ENCODE results near the gene JCAD.
A peak's percentile ranks its signal among the peaks of the same experiment; 100 is the strongest.

JCAD gene

DNA sequence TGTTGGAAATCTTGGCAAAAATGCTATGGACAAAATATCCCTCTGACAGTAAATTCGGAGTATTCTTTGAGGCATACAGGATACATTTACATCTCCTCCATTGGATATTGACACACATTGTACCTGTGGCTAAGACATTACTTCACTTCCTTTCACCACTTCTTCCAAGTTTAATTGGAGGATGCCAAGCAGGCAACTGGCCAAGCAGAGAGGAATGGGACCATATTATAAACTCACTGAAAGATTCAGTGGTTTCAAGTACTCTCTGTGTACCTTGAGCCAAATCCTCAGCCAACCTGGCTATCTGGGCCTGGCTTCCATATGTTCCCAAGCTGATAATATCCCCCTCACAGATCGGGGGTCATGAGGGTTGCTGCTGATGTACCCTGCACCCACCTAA, 14.7 kb upstream of the JCAD start:
- no peak for DNase-seq (ENCODE audit: low spot score)

DNA sequence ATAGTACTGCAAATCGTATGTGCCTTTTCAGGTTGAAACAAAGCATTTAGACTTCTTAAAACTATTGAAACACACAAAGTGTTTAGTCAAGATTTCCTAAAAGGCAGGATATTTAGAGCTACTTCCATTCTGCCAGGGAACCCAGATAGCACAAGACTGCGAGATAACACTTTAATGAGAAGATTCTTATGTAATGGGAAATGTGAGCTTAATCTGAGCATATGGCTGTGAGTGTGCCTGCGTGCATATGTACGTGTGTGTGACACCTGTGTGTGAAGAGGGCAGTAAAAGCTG, 14.3 kb upstream of the JCAD start:
- no peak for DNase-seq (ENCODE audit: low spot score)

DNA sequence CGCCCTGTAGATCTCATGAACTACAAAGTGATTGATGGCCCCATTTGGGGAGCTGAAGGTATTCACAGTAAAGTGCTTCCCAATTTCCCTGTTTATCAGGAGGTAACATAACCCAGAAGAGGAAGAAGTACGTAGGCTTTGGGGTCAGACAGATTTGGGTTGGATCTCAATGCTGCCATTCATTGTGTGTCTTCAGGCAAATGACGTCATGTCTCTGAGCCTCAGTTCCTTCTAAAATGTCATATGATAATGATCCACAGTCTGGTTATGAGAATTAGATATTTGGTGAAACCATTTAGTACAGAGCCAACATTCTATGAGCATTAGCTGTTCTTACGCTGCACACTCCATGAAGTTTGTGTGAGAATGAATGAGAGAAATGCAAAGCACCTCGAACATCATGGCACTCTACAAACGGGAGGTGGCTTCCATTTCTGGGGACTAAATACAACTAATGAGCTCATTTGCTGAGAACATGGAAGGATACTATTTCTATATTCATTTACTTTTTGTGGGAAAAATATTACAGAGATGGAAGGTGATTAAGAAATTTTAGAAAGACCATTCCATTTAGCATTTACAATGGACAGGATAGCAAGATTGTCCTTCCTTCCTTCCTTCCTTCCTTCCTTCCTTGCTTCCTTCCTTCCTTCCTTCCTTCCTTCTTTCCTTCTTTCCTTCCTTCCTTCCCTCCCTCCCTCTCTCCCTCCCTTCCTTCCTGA, 13.8 kb upstream of the JCAD start:
- no peak for DNase-seq (ENCODE audit: low spot score)

DNA sequence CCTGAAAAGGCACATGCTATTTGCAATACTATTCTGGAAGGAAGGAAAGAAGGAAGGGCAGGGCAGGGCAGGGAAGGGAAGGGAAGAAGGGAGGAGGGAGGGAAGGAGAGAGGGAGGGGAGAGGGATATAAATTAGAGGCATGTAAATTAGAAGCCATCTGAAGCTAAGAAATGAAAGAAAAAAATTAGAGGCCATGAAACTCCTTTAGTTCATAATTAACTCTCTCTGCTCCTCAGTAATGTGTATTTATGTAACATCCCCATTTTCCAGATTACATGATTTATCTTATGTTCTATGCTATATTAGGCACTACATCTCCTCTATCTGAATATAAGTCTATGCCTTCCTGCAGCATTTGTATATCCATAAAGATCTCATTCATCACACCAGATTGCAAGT, 12.7 kb upstream of the JCAD start:
- no peak for DNase-seq (ENCODE audit: low spot score)

DNA sequence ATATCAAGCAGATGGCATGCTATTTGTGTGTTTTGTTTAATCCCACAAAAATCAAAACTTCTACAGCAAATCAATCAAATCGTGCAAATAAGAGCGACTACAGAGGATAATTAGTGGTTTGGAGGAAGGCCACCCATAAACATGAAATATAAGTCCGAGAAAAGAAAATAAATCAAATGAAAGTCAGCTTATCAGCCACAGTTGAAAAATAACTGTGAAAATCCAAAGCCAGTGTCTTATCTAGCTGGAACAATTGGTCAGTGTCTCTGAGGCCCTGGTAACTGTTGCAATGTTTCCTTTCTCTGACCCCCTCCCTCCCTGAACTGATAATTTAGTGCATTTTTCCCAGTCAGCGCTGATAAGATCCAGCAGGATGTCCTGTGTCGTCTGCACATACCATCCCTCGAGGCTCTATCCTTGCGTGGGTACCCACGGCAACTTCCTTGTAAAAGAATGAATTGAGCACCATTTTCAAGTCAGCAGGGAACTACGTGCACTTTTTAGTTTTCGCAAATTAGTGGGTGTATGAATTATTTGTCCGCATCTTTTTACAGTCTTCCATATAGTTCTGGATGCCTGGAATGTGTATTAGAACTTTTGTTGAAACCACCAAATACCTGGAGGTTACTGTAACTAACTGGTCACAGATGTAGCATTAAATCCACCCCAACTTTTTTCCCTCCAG, 10.8 kb upstream of the JCAD start:
- no peak for DNase-seq (ENCODE audit: low spot score)

DNA sequence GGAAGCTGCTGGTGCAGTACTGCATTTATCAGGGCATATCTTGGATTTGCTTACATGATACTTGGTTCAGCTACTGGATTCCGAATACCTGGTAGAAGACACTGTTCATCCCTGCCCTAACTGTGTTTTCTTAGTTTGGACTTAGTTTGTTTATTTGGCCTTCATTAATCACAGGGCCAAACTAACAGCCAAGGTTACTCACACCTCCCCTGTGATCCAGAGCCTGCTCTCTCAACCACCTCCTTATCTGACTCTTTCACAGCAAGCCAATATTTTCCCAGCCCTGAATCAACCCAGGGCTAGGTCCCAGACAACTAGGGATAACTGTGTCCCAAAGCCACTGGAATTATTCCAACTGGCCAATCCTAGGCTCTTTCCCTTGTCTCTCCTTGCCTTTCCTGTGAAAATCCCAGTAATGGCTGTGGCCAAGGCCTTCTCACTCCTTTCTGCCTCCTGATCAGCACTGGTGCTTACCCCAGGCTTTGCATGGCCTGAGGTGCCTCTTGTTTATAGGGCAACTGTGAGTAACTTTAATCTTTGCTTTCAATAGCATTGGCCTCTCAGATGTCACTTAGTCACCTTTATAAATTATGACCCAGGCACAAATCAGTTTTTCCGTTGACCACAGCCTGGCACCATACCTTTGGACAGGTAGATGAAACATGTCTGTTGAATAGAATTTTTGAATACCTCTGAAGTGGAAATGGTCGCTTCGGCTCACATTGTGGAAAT, 9.3 kb upstream of the JCAD start:
- no peak for DNase-seq (ENCODE audit: low spot score)

DNA sequence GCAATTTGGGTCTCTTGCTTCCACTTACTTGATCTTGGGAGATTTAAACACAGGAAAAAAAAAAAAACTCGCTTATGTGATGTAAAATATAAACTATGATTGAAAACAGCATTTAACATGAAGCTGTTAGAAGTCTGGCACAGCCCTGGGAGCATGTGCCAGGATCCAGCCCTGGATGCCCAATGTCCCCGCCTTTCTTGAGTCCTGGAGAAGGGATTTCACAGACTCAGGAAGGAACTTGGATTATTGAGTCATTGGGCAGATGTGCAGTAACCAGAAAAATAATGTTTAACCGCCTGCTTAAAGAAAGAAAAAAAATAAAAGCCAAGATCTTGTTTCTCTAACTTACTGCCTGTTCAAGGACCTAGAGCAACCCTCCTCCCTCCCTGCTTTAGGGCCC, 3.7 kb upstream of the JCAD start:
- DNase-seq (ENCODE audit: low spot score), result no peak

DNA sequence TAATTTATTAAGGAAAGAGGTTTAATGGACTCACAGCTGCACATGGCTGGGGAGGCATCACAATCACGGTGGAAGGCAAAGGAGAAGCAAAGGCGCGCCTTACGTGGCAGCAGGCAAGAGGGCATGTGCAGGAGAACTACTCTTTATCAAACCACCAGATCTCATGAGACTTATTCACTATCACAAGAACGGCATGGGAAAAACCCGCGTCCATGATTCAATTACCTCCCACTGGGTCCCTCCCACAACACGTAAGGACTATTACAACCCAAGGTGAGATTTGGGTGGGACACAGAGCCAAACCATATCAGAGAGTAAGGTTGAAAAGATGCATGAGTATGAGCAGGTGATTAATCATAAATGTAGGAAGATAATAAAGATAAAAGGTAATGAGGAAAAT, 3.2 kb upstream of the JCAD start:
- DNase-seq (ENCODE audit: low spot score), result no peak

DNA sequence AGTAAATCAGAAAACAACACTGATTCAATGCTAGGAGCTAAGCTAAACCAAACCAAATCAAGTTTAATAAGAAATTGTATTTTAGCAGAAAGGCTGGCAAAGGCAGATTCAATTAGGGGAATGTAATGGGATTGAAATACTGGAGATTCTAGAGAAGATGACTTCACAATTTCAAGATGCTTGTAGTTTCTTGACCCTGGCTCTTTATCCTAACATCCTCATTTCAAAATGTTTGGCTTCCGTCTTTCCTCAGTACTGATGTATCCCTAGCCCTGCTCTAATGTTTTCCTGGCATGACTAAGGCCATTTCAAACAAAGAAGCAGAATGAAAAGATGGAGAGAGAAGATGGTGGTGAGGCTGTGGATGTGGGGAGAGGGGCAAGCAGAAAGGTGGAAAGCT, 2.7 kb upstream of the JCAD start:
- no peak for DNase-seq (ENCODE audit: low spot score)

DNA sequence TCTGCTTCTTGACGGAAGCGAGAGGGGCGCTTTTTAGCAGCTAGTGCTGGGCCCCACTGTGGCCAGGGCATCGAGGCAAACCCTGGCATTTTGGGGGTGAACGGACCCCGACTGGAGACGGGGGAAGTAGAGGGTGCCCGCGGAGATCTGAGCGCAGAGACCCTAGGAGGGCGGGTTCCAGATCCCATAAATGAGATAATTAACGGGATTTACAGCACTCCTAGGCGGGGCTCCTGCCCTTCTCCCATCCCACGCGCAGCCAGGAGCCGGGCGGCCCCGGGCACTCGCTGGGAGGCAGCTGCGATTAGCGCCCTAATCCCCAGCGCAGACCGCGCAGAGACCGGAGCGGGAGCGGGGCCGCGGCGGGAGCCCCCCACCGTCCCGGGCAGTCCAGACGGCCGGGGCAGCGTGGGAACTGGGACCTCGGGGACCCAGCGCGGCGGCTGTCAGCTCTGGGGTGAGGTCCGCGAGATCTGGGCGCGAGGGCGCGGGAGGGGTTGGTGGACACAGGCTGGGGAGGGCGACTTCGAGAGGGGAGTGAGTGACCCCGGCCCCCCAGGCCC, 735 bp downstream of the JCAD start:
- DNase-seq (ENCODE audit: low spot score), result peak; percentile 73

DNA sequence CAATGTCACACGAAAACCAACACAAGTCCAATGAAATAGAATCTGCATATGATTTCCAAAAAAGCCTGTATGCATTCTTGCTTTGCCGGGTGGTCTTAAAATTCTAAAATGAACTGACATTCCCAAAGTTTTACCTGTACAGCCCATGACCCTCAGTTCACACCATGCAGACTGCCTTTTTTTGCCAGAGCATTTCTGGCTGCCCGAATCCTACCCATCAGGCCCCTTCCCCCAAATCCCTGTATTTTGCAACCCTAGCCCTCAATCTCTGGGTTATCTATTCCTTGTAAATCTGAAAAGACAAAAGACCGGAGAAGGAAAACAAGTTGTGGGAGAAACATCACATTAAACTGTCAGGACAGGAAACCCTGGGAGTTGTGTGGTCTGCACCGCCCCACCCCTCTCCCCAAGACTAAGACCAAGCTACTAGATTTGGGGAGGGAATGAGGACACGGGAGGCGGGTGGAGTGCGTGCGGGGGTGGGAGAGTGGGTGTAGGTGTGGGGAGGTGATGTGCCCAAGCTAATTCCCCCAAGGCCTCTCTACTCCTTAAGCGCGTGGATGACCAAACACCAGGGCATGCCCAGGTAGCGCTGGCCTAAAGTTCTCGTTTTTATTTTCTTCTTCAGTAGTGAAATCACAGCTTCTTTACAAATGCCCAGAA, 1.4 kb downstream of the JCAD start:
- no peak for DNase-seq (ENCODE audit: low spot score)

DNA sequence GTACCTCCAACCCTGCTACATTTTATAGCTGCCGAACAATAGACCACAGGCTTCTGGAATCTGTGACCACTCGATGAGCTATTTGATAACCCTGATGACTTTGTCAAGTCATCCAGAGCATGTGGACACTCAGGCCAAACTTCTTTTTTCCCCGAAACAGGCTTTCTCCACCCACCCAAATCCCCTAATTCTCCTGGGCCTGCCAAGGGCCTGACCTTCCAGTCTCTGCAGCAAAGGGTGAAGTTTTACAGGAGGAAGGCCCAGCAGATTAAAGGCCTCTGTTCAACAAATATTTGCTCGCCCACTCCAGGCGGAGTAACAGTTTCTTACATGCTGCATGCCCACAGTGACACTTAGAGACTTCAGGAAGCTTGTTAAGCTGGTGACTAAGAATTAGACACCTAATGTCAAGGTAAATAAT, 2.0 kb downstream of the JCAD start:
- DNase-seq (ENCODE audit: low spot score), result no peak

DNA sequence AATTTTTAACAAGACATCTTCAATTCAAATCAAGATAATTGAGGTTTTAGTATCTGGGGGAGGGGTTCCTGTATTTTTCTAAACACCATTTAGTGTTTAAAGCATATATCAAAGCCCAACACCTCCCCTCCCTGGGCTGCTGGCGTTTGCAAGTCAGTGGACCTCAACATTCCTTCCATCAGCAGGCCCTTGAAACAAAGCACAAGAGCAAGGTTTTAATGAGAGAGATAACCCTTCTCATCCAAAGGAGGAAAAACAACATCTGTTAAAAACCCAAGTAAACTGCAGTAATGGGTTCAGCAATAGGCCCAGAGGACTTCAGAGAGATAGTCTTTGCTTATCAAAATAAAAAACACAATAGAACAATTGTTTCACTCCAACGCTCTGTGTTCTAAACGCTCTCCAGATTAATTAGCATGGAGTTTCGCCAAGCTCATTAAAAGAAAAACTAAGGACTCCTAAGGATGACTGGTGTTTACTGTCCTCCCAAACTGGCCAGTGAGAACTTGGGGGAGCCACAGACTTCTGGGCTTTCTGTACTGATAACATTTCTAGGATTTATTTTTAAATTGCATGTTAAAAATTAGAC, 2.5 kb downstream of the JCAD start:
- DNase-seq (ENCODE audit: low spot score), result no peak

DNA sequence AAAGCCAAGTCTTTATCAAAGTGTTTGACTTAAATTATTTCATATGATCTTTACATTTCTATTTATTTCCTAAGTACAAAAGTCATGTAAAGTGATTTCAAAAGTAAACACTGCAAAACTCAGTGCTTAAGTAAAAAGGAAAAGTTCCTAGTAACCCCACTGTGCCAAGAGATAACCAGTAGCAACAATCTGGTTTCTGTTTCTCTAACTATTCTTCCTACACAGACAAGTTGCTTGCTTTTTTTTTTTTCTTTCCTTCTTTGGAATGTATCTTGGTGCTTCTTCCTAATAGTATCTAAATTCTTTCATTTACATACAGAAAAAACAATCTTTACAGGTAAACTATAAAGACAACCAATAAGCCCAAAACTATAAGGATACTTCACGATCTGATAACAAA, 3.1 kb downstream of the JCAD start:
- DNase-seq (ENCODE audit: low spot score), result no peak

DNA sequence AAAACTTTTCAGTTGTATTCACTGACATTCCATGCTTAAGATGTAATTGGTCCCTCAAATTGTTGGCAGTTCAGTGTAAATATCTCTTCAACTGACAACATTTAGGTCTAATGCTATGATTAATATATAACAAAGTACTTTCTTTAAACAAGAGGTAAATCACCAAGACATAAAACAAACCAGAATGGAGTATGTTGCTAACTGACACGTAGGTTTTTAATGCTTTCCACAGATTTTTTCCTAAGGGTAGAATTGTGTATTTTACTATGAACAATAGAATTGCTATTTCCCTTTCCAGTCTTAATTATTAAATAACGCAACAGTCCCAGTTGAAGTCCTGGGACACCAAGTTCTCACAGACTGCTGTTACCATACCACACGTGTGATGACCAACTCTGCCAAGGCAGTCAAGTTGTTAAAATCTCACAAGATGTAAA, 4.1 kb downstream of the JCAD start:
- DNase-seq (ENCODE audit: low spot score), result no peak

DNA sequence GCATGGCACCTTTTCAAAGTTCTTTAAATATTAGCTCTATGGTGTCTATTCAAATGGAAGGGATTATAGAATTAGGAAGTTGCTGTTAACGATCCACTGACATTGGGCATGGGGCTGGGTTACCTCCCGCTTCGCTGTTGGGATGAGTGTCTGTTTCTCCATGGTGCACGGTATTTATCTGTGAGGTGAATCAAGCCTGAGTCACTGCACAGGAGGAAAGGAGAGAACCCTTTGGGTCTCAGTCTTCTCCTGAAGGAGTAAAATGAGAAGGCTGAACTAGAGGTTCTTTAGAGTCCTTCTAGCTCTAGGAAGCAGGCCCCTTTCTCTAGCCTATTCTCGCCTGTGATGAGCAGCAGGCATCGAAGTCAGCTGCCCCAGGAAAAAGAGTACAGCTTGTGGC, 7.3 kb downstream of the JCAD start:
- DNase-seq (ENCODE audit: low spot score), result no peak

DNA sequence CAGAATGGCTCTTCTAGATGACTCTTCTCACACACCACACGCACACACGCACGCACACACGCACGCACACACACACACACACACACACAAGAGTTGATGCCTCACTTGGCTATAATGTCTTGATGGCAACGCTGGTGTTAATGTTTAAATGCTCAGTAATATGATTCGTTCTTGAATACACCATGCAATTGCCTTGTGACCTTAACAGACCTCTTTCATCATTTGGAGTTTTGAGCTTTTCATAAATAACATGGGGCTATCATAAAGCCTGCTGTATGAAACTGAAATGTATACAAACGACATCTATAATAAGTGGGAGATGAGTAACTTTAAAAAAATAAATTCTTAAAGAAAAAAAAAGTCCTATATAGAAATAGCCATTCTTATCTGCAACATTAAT, 8.2 kb downstream of the JCAD start:
- no peak for DNase-seq (ENCODE audit: low spot score)

DNA sequence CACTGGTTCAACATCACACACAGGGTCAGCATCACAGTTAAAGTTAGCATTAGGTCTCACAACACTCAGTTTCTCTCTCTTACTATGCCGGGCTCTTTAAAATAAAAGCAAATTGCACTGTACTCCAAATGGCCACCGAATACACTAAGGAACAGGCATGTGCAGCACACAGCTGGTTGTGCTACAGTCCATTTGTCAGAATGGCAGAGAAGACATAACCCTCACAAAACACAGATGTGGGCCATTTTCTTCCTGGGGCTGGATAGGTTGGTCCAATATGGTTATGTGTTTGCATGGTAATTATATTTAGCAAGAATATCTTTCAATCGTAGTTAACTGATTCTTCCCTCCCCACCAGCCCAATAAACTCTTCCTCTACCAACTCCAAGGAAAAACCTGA, 9.0 kb downstream of the JCAD start:
- no peak for DNase-seq (ENCODE audit: low spot score)

DNA sequence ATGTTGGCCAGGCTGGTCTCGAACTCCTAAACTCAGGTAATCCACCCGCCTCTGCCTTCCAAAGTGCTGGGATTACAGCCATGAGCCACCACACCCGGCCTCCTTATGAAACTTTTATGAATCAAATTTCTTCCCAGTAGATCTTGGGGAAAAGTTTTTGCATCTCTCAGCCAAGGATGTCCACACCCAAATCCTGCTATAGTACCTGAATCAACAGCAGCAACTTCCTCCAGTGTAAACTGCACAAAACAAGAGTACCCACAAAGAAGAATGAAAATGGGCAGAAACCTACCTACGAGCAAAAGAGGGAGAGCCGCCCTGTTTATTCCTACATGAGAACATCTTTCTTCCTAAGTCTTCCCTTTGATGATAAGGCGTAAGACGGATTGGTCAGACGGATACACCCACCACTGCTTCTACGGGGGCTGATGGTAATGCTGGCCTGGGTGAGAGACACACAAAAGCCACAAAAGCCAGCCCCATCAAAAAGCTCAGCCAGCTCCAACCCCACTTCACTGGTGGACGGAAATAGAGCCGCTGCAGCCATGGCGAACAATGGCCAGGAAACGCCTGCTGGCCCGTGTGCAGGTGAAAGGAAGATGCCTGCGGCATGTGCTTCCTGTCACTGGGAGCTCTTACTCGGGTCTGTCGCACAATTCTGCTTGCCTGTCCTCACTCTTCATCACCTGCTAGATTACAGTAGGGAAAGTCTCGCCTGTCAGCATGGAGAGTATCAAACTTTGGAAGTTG, 10.4 kb downstream of the JCAD start:
- no peak for DNase-seq (ENCODE audit: low spot score)

DNA sequence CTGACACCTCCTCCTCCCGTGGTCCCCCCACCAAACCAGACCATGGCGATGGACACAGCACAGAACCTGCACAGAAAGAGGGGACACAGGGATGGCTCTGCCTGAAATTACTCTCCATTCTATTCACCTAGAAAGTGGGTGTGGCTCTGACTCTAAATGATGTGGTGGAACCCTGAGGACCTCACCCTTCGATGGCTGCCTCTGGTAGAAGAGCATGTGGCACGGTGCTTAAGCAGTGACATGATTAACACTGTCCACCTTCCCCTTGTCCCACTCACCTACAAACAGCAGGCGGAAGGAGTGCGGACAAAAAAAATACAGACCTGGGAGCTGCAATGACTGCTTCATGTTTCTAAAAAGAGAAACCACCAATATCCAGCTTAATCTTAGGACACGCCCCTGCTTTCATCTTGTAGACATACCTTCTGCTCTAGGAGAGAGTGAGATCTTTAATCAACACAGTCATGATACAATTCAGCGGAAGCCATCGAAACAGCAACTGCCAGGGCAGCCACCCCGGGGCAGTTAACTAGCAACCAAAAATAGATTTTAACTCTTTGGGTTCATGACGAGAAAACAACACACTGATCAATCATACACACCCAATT, 11.4 kb downstream of the JCAD start:
- DNase-seq (ENCODE audit: low spot score), result no peak

DNA sequence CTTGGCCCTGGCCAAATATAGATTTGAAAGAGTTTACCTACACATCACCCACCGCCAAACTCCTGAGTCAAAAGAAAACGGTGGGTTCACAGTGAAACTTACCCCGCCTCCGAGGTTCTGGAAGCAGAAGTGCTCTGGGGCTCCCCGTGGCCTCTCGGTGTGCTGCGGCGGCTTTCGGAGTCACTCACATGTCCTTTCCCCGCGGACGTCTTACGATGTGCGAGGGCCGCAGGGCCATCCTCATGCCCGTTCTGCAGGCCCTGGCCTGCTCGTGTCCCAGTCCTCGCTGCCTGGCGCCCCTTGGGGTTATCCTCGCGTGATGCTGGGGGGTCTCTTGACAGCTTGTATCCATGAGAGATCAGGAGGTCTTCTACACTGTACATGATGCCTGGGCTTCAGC, 12.0 kb downstream of the JCAD start:
- no peak for DNase-seq (ENCODE audit: low spot score)

All from ecto neural progenitor cell (in vitro differentiated cells).